Raji (cell line): ENCODE data around the gene ALDH3B2.

Experiments
- POLR2A ChIP-seq: IDR thresholded peaks from 2 replicates; pipeline ENCODE4 v1.6.1; 2011; ENCODE audit warnings: low read depth, low read length, control low read depth; ENCODE audit not compliant: insufficient read depth

The ALDH3B2 gene

DNA sequence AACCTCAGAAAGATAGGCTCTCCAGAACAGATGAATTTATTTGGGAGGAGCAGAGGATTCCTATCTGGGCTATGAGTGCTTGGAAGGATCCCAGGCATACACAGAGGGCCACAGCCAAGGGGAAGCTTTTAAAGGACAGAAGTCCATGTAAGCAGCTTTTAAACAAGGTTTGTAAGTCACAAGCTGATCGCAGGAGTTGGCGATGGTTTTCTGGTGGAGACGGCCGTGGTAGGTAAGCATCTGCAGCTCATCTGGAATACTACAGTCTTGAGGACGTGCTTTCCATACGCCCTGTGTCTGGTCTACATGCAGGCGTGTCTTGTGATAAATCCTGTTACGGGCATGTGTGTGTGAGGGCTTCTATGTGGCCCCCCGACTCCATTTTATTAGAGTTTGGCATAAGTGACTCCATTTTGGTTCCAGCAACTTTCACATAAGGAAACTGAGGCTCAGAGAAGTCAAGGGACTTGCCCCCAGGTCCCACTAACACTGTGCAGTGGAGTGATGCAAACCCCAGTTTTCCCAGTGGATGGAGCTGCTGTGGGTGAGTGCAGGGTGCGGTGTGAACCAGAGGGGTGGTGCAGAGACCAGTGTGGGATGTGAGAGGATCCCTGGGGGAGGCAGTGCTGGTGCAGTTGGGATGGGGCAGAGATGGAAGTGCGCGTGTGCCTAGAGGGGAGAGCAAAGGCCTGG, 12.1 kb downstream of the ALDH3B2 start:
- no peak for TF ChIP-seq POLR2A

- no peak for TF ChIP-seq POLR2A
Observed at GRCh38 chr11:67657300-67657699, 17.1 kb downstream of the ALDH3B2 start.

DNA sequence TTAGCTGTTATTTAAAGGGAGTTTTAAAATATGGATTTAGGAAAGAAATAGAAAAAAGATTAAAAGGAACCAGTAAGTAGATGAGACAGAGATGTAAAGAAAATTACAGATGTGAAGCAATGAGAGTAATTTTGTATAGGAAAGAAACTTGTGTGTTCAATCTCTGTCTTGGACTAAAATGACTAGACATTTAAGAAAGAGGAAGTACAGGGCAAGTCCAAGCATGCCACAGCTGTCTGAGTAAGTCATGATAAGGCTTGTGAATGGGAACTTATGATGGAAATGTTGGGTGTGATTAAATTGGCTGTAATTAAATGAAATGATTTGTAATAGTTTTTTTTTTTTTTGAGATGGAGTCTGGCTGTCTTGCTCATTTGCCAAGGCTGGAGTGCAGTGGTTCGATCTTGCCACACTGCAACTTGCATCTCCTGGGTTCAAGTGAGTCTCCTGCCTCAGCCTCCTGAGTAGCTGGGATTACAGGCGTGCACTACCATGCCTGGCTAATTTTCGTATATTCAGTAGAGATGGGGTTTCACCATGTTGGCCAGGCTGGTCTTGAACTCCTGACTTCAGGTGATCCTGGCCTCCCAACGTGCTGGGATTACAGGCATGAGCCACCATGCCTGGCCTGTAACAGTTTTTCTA, 18.0 kb downstream of the ALDH3B2 start:
- TF ChIP-seq POLR2A, result no peak

DNA sequence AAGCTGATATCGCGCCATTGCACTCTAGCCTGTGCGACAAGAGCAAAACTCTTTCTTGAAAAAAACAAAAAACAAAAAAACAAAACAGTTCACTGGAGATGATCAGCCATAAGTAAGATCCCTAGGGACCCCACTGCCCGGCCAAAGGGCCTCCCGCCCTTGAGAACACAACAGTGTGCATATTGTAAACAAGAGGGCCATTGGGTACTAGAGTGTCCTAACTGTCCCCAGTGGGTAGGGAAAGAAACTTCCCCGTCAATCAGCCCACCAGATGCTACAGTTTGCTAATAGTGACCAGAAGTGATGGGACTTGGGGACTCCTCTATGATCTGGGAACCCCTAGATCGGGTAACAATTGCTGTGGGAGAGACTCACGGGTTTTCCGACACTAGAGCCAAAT, 20.2 kb downstream of the ALDH3B2 start:
- no peak for TF ChIP-seq POLR2A

DNA sequence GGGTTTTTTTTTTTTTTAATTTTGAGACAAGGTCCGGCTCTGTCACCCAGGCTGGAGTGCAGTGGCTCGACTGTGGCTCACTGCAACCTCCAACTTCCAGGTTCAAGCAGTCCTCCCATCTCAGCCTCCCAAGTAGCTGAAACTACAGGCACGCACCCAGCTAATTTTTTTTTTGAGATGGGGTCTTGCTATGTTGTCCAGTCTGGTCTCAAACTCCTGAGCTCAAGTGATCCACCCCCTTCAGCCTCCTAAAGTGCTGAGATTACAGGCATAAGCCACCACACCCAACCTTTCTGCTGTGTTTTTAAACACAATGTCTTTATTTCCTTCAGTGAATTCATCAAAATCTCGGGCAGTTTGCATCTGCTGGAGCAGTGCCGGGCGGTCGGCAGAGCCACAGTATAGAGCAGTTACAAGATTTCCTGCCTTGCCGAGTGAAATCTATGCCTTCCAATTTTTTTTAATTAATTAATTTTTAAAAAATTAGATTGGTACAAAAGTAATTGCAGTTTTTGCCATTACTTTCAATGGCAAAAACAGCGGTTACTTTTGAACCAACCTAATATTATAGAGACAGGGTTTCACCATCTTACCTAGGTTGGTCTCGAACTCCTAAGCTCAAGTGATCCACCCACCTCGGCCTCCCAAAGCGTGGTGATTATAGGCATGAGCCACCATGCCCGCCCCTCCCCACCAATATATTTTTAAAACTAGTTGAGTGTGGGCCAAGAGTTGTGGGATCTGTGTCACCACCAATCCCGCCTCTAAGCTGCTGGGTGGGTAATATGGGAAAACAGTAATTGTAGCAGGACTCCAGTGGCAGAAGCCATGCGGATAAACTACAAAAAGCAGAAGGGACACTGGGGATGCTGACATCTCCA, 21.2 kb downstream of the ALDH3B2 start:
- no peak for TF ChIP-seq POLR2A

DNA sequence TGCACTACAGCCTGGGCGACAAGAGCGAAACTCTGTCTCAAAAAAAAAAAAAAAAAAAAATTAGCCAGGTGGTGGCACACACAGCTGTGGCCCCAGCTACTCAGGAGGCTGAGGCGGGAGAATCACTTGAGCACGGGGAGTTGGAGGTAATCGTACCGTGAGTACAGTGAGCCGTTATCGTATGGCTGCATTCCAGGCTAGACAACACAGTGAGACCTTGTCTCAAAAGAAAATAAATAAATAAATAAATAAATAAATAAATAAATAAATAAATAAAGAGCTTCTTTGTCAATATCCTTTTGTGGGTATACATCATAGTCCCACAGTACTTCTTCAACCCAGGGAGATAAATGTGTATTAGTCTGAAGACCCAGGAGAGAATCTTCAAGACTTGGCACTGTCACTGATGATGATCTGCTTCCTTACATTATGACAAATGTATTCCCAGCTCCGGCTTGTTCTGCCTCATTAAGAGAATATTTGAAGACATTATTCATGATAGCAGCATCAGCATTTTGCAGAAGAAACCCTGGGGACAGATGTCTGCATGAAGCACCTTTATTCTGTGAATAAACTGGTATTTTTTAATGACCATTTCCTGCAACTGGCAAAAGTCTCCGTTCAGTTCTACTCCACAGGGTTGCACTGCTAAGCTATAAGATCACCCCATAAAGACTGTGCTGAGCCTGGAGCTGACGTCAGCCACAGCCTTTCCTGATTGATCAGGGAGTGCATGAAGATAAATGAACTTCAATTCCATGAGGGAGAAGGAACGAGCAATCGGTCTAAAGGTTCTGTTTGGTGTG, 22.2 kb downstream of the ALDH3B2 start:
- no peak for TF ChIP-seq POLR2A

DNA sequence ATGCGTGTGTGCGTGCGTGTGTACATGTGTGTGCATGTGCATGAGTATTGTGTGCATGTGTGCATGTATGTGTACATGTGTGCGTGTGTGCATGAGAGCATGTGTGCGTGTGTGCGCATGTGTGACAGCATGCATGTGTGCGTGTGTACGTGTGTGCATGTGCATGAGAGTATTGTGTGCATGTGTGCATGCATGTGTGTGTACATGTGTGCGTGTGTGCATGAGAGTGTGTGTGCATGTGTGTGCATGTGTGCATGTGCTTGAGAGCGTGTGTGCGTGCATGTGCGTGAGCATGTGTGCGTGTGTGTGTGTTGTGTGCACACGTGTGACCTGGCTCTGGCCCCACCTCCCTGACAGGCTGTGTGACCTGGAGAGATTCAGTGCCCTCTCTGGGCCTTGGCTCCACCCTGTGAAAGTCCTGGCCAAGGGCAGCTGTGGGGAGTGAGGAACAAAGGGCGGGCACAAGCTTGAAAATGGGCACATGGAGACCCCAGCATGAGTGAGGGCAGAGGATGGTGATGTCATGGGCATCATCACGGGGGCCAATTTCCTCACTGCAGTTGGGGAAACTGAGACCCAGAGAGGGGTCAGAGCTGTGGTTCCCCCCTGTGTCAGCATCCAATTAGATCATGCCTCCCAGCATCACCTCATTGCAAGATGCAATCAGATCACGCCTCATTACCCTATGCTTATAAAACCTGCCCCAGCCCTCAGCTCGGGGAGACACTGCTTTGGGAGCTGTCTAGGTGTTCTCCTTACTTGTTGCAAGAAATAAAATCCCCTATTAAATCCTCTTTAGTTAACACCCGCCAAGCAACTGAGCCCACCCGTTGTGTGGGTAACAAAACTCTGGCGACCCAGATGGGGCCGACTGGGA, 24.6 kb downstream of the ALDH3B2 start:
- TF ChIP-seq POLR2A, result peak; percentile 75

- TF ChIP-seq POLR2A, result peak; percentile 37; the same call in 1 of the 2 replicates
Observed at GRCh38 chr11:67648796-67649613, 25.4 kb downstream of the ALDH3B2 start.

DNA sequence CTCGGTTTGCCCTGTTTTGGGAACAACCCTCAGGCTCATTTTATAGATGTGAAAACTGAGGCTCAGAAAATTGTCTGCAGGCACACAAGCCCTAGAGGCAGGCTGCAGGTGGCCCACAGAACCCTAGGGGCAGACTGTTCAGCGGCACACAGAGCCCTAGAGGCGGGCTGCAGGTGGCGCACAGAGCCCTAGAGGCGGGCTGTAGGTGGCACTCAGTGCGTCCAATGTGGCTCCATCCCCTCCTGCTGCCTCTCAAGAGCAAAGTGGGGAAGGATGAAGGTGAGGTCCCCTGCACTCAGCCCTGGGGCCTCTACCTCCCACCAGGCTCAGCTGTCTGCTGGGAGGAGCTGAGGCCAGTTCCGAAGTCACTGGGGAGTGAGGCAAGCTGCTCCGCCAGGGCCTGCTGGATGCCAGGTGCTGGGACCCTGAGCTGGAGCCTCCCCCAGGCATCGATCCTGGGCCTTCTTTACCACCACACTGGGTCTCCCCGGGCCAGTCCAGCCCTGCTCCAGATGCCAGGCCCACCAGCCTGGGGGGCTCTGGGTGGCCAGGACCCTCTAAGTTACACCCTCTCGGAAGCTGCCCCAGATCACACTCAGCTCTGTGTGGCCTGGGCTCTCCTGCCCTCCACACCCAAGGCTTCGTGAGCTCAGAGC, 26.2 kb downstream of the ALDH3B2 start:
- TF ChIP-seq POLR2A, result peak; percentile 47

DNA sequence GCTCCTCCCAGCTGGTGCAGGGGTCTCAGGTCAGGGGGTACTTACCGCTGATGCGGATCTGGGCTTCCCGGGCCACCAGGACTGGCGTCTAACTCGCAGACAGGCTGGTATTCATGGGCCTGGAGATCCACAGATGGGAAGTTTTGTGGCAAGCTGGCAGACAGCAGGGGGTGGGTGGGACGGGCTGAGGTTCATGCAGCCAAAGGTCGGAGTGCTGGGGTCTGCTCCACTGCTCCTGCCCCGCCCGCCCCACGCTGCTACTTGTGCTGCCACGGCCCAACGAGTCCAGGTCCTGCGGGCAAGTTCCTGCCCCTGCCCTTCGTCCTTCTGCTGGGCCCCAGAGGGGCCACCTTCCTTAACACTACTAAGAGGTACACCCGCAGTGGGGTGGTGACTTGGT, 27.0 kb downstream of the ALDH3B2 start:
- TF ChIP-seq POLR2A, result no peak

DNA sequence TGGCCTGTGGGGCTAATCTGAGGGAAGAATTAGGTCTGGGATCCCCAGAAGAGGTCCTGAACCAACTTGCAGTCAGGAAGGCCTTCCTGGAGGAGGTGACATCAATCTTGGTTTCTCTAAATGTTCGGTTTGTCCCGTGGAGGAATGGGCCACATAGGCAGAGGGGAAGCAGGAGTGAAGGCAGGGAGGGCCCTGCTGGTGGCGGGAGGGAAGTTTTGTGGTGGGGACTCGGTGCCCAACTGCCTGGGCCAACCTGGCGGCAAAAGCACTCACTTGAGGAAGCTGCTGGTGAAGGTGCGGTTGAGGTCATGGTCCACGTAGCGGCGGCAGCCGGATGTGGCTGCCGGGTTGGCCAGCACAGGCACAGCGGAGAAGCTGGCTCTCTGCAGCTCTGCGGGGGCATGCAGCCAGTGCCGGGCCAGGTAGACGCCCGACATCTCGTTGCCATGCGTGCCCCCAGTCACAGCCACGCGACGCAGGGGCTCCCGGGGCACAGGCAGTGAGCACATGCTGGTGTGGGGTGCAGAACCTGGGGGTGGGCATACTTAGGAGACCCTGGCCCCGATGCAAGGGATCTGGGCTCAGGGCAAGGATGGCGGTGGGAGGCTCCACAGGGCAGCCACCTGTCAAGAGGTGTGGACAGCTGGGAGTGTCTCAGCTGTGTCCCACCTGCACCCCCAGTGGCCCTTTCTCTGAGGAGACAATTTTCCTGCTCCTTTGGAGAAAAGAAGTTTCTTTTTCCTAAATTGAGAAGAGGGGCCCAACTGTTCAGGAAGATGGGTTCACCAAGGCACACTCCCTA, 27.7 kb downstream of the ALDH3B2 start:
- TF ChIP-seq POLR2A, result peak; percentile 67
